Gastrocnemius medialis (tissue), 4 donors: ENCODE results near the gene SAP30BP. TPM values are rescaled to one million over a fixed set of nuclear protein-coding genes. Genes with fewer than 3 reads are reported as not detected.
A peak's percentile ranks its signal among the peaks of the same experiment; 100 is the strongest.

Experiments used
- ATAC-seq, 2 donors: fragments of 150-250 bp; one replicate each; pipeline ENCODE4 v1.9.1; 2016
- DNase-seq, 2 donors: peaks; one replicate each; pipeline ENCODE4 v3.0.0-alpha.2; 2019
- H3K27ac ChIP-seq, 4 donors: fragments of 200-600 bp; sonication (generic); 1 replicate in 1 of 4; 2 replicates in 3 of 4; pipeline ENCODE4 v1.5.1; 2016 to 2018; ENCODE audit warnings: mild to moderate bottlenecking in 2 of 4, moderate library complexity in 1 of 4
- H3K27me3 ChIP-seq, 3 donors: fragments of 200-600 bp; sonication (generic) in 2 of 3; 1 replicate in 1 of 3; 2 replicates in 2 of 3; pipeline versions ENCODE4 v1.5.1 to v1.6.0; 2016 to 2019; ENCODE audit warnings: mild to moderate bottlenecking in 1 of 3, moderate library complexity in 1 of 3
- H3K36me3 ChIP-seq, 2 donors: fragments of 200-600 bp; sonication (generic) in 1 of 2; one replicate each; pipeline ENCODE4 v1.5.1; 2017 to 2018
- H3K4me1 ChIP-seq, 2 donors: fragments of 200-600 bp; sonication (generic) in 1 of 2; one replicate each; pipeline ENCODE4 v1.5.1; 2016 to 2017; ENCODE audit warnings: mild to moderate bottlenecking in 2 of 2
- H3K4me3 ChIP-seq, 4 donors: fragments of 200-600 bp; sonication (generic) in 3 of 4; 1 replicate in 1 of 4; 2 replicates in 3 of 4; pipeline ENCODE4 v1.5.1; 2016 to 2019; ENCODE audit warnings: mild to moderate bottlenecking in 2 of 4
- H3K9me3 ChIP-seq, 3 donors: fragments of 200-600 bp; sonication (generic) in 2 of 3; 1 replicate in 1 of 3; 2 replicates in 2 of 3; pipeline ENCODE4 v1.5.1; 2016 to 2019
- POLR2A ChIP-seq, 2 donors: fragments of 450-650 bp; IDR thresholded peaks; one replicate each; pipeline ENCODE4 v1.6.1; 2017; ENCODE audit warnings: antibody characterized with exemption in 2 of 2, mild to moderate bottlenecking in 2 of 2, moderate library complexity in 2 of 2
- in situ Hi-C, 4 donors: fragments of 200-750 bp; cut with MboI; loops; one replicate each; pipeline versions ENCODE4 v1.15.0 to v1.8.0; 2017; ENCODE audit warnings: low sequenced_read_pairs in 4 of 4
- intact Hi-C: fragments of 100-400 bp; cut with DNase I; formaldehyde crosslinking; loops from one replicate; pipeline ENCODE4 v1.15.1; 2023; ENCODE audit warnings: low total_unique reads
- total RNA-seq, 4 donors: library from RNA; depleted of rRNA; stranded (reverse); fragments of >200 nt; gene quantifications; one replicate each; pipeline versions ENCODE4 v1.1.0 to v1.2.3, GENCODE V29; 2016
- TF ChIP-seq, protein P1 (sequence below), 5 experiments: fragments of 450-650 bp in 3 of 5; fragments of 200-600 bp in 2 of 5; sonication (generic) in 2 of 5; IDR thresholded peaks in 4 of 5; conservative IDR thresholded peaks in 1 of 5; 1 replicate in 4 of 5; 2 replicates in 1 of 5; pipeline ENCODE4 v1.5.1; 2016 to 2019; ENCODE audit warnings: antibody characterized with exemption in 5 of 5, mild to moderate bottlenecking in 3 of 5, moderate library complexity in 3 of 5

SAP30BP gene
- total RNA-seq, 4 donors from 2014 or later, result 42.0 to 64.0 (median 50.1) TPM

- ATAC-seq (no peak), DNase-seq (no peak)
- peaks cover 2 to 36% of the 10 kb centered on the region in 2 donors for H3K36me3 ChIP-seq
- no peak overlapping the region for H3K27ac ChIP-seq
- no peaks in the 10 kb centered on the region for H3K9me3 ChIP-seq
- no peaks in the 10 kb centered on the region for H3K27me3 ChIP-seq
- in situ Hi-C loops, result loop anchor here in 2 of 4 donors (5.0 kb wide), 2 partner anchors 75 to 80 kb away; no protein-coding TSS in a partner anchor
- intact Hi-C loops, result no loop called here
- TF ChIP-seq POLR2A (IDR thresholded peaks at IDR 0.05), result no peak
- TF ChIP-seq, protein P1, sequence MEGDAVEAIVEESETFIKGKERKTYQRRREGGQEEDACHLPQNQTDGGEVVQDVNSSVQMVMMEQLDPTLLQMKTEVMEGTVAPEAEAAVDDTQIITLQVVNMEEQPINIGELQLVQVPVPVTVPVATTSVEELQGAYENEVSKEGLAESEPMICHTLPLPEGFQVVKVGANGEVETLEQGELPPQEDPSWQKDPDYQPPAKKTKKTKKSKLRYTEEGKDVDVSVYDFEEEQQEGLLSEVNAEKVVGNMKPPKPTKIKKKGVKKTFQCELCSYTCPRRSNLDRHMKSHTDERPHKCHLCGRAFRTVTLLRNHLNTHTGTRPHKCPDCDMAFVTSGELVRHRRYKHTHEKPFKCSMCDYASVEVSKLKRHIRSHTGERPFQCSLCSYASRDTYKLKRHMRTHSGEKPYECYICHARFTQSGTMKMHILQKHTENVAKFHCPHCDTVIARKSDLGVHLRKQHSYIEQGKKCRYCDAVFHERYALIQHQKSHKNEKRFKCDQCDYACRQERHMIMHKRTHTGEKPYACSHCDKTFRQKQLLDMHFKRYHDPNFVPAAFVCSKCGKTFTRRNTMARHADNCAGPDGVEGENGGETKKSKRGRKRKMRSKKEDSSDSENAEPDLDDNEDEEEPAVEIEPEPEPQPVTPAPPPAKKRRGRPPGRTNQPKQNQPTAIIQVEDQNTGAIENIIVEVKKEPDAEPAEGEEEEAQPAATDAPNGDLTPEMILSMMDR (IDR thresholded peaks at IDR 0.05 in 4 of 5, conservative IDR thresholded peaks at IDR 0.05 in 1 of 5), result no peak
- no peak overlapping the region for H3K4me3 ChIP-seq
- peaks cover 15 to 17% of the 10 kb centered on the region in 2 donors for H3K4me1 ChIP-seq
Measured at GRCh38 chr17:75672011-75672410, 4.9 kb downstream of the SAP30BP start.

- H3K27ac ChIP-seq, result no peak overlapping the region
- H3K4me1 ChIP-seq, result peaks cover 7 to 10% of the 10 kb centered on the region in 2 donors
- DNase-seq (no peak), ATAC-seq (no peak)
- H3K4me3 ChIP-seq, result no peak overlapping the region
- no peaks in the 10 kb centered on the region for H3K9me3 ChIP-seq
- intact Hi-C loops, result no loop called here
- TF ChIP-seq POLR2A (IDR thresholded peaks at IDR 0.05), result no peak
- TF ChIP-seq, protein P1 (IDR thresholded peaks at IDR 0.05 in 4 of 5, conservative IDR thresholded peaks at IDR 0.05 in 1 of 5), result no peak
- H3K36me3 ChIP-seq, result peaks cover 2 to 40% of the 10 kb centered on the region in 2 donors
- in situ Hi-C loops, result loop anchor here in 2 of 4 donors (5.0 kb wide), 2 partner anchors 74 to 79 kb away; no protein-coding TSS in a partner anchor
- no peaks in the 10 kb centered on the region for H3K27me3 ChIP-seq
Measured at GRCh38 chr17:75673487-75673886, 6.3 kb downstream of the SAP30BP start.

GRCh38 chr17:75676461-75676860, 9.3 kb downstream of the SAP30BP start:
- intact Hi-C loops, result loop anchor here (1.0 kb wide), 1 partner anchor 71 kb away; no protein-coding TSS in a partner anchor
- Histone ChIP-seq H3K36me3 (peaks cover 2 to 20% of the 10 kb centered on the region in 2 donors), H3K27me3 (no peaks in the 10 kb centered on the region), H3K27ac (no peak overlapping the region), H3K4me1 (peaks cover 4 to 11% of the 10 kb centered on the region in 2 donors), H3K4me3 (no peak overlapping the region), H3K9me3 (no peaks in the 10 kb centered on the region)
- DNase-seq (no peak), ATAC-seq (no peak)
- TF ChIP-seq POLR2A (IDR thresholded peaks at IDR 0.05), result no peak
- TF ChIP-seq, protein P1 (IDR thresholded peaks at IDR 0.05 in 4 of 5, conservative IDR thresholded peaks at IDR 0.05 in 1 of 5), result no peak
- in situ Hi-C loops, result loop anchor here in 2 of 4 donors (5.0 kb wide), 1 partner anchor 71 kb away; no protein-coding TSS in a partner anchor

DNA sequence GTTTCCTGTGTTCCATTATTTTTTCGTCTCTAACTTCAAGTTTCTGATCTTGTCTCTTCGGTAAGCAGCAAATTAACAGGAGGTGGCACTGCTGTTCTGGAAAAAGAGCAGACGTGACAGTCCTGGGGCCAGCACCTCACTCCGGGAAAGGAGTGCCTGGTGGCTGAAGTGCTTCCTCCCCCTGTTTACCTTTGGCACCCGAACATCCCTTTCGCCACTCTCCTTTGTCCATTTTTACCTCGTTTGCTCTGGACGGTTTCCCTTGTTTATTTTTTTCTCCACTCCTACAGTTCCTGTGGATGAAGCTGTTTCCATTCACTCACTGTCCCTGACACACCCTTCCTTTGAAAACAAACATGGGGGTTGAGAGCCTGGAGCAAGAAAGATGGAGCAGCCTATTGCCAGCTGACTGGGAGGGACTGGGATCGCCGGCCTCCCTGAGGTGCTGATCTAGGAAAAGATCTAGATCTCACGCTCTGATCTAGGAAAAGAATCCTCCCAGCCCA, 12.6 kb downstream of the SAP30BP start:
- DNase-seq (no peak), ATAC-seq (peak in 1 of 2 donors; percentile 45)
- in situ Hi-C loops (loop anchor here in 2 of 4 donors (5.0 kb wide), 1 partner anchor 68 kb away; no protein-coding TSS in a partner anchor), intact Hi-C loops (no loop called here)
- H3K27ac ChIP-seq, result peak overlapping the region in 3 of 4 donors; percentile 25 to 67 (median 33)
- H3K4me3 ChIP-seq, result no peak overlapping the region
- H3K4me1 ChIP-seq, result peaks cover 12 to 17% of the 10 kb centered on the region in 2 donors
- peaks cover 0 to 7% of the 10 kb centered on the region in 2 donors for H3K36me3 ChIP-seq
- H3K9me3 ChIP-seq, result no peaks in the 10 kb centered on the region
- H3K27me3 ChIP-seq, result no peaks in the 10 kb centered on the region
- TF ChIP-seq POLR2A (IDR thresholded peaks at IDR 0.05), result no peak
- TF ChIP-seq, protein P1 (IDR thresholded peaks at IDR 0.05 in 4 of 5, conservative IDR thresholded peaks at IDR 0.05 in 1 of 5), result peak in 2 of 5 experiments; percentile 31 to 47
